K562 (cell line): ENCODE results near the gene HS3ST3B1. TPM values are rescaled to one million over a fixed set of nuclear protein-coding genes. Genes with fewer than 3 reads are reported as not detected.

Experiments used
- ATAC-seq: fragments of 200-7000 bp; cut with Tn5 transposase; 3 replicates; pipeline ENCODE4 v1.9.1; 2020; ENCODE audit warnings: moderate library complexity
- BruUV-seq: library from RNA; stranded (reverse); fragments of 400-500 nt; replicated peaks from 2 replicates; lab custom pipeline; 2021; lab: Mats Ljungman, UMichigan
- CTCF ChIA-PET: fragments of 300-600 bp; formaldehyde crosslinking; extraction: SDS; loops from one replicate; lab custom pipeline; 2021; ENCODE audit warnings: low intra/inter-chr PET ratio; lab: Yijun Ruan, JAX
- POLR2A ChIA-PET: fragments of 300-600, 350-650 bp; sonication (Branson Sonifier 250); formaldehyde crosslinking; extraction: SDS; loops from one replicate; lab custom pipeline; 2021; ENCODE audit warnings: antibody characterized with exemption, inconsistent platforms; lab: Yijun Ruan, JAX
- DNase-seq, 4 experiments: peaks; one replicate each; pipeline versions ENCODE4 v3.0.0 to v3.0.0-alpha.2; 2011 to 2018; ENCODE audit warnings: low spot score in 3 of 4, mixed read lengths in 3 of 4; ENCODE audit errors: extremely low read depth in 1 of 4
- FAIRE-seq: peaks from 2 replicates; lab custom pipeline; 2011; peaks lifted over from hg19 to GRCh38; lab: Jason Lieb, UNC
- H2AFZ ChIP-seq: 2 replicates; pipeline ENCODE4 v1.6.0; 2011; ENCODE audit warnings: low read depth, low read length, control low read depth, inconsistent platforms
- H3K27ac ChIP-seq: fragments of 200-600 bp; 3 replicates; pipeline ENCODE4 v1.8.0; 2011; ENCODE audit warnings: low read depth, mild to moderate bottlenecking, control low read depth, inconsistent platforms, low read length, moderate library complexity, mixed read lengths; ENCODE audit errors: extremely low read depth
- H3K27me3 ChIP-seq, 2 experiments: fragments of 300-600 bp in 1 of 2; 2 replicates in 1 of 2; 3 replicates in 1 of 2; pipeline versions ENCODE4 v1.6.0 to v1.8.0; 2011; ENCODE audit warnings: inconsistent platforms in 2 of 2, low read length in 2 of 2, mild to moderate bottlenecking in 1 of 2, mixed read lengths in 1 of 2, moderate library complexity in 1 of 2; ENCODE audit not compliant: control insufficient read depth in 2 of 2, insufficient read depth in 2 of 2
- H3K36me3 ChIP-seq: fragments of 300-600 bp; 3 replicates; pipeline ENCODE4 v1.8.0; 2011; ENCODE audit warnings: mild to moderate bottlenecking, low read length, inconsistent platforms; ENCODE audit not compliant: control insufficient read depth, insufficient read depth
- H3K4me1 ChIP-seq, 2 experiments: fragments of 200-600 bp in 1 of 2; replicated peaks in 1 of 2; 2 replicates in 1 of 2; 3 replicates in 1 of 2; pipeline versions ENCODE4 v1.5.1 to v1.8.0; 2011; ENCODE audit warnings: inconsistent platforms in 2 of 2, low read length in 2 of 2, mild to moderate bottlenecking in 1 of 2, mixed read lengths in 1 of 2, moderate library complexity in 1 of 2; ENCODE audit not compliant: control insufficient read depth in 2 of 2, insufficient read depth in 2 of 2
- H3K4me2 ChIP-seq: 2 replicates; pipeline ENCODE4 v1.6.1; 2011; ENCODE audit warnings: low read length, control low read depth, inconsistent platforms, mixed read lengths; ENCODE audit not compliant: insufficient read depth
- H3K4me3 ChIP-seq: fragments of 200-600 bp; sonication (generic), shearing (Covaris generic); 2 replicates; pipeline ENCODE4 v1.5.1; 2016; ENCODE audit warnings: control low read depth, inconsistent platforms
- H3K79me2 ChIP-seq: fragments of 200-600 bp; 3 replicates; pipeline ENCODE4 v1.8.0; 2011; ENCODE audit warnings: low read length, inconsistent platforms; ENCODE audit not compliant: control insufficient read depth, insufficient read depth
- H3K9ac ChIP-seq, 2 experiments: 2 replicates each; pipeline versions ENCODE4 v1.6.0 to v1.6.1; 2011; ENCODE audit warnings: low read depth in 2 of 2, low read length in 2 of 2, control low read depth in 1 of 2, inconsistent platforms in 1 of 2, mild to moderate bottlenecking in 1 of 2, mixed read lengths in 1 of 2; ENCODE audit not compliant: insufficient read depth in 1 of 2
- H3K9me1 ChIP-seq: one replicate; pipeline ENCODE4 v1.6.0; 2011; ENCODE audit warnings: inconsistent platforms, mild to moderate bottlenecking, low read length, moderate library complexity; ENCODE audit not compliant: control insufficient read depth, insufficient read depth
- H3K9me3 ChIP-seq: replicated peaks from 2 replicates; pipeline ENCODE4 v1.5.1; 2011; ENCODE audit warnings: low read depth, low read length, inconsistent platforms; ENCODE audit not compliant: control insufficient read depth, insufficient read depth
- H4K20me1 ChIP-seq: replicated peaks from 2 replicates; pipeline ENCODE4 v1.6.1; 2011; ENCODE audit warnings: low read length, inconsistent platforms, mixed read lengths; ENCODE audit not compliant: control insufficient read depth, insufficient read depth
- BACH1 ChIP-seq: fragments of 200-800 bp; sonication (Bioruptor generic); IDR thresholded peaks from 2 replicates; pipeline ENCODE4 v1.6.1; 2016; ENCODE audit warnings: missing genetic modification characterization, missing compliant biosample characterization
- HDAC1 ChIP-seq, 2 experiments: fragments of 450-650 bp; IDR thresholded peaks; 2 replicates each; pipeline ENCODE4 v1.6.1; 2016 to 2017; ENCODE audit warnings: inconsistent platforms in 1 of 2, mild to moderate bottlenecking in 1 of 2, moderate library complexity in 1 of 2
- HES1 ChIP-seq: fragments of 450-650 bp; IDR thresholded peaks from 2 replicates; pipeline ENCODE4 v1.6.1; 2016; ENCODE audit warnings: low read depth, mild to moderate bottlenecking, moderate library complexity
- KDM1A ChIP-seq, 2 experiments: fragments of 450-650 bp; IDR thresholded peaks; 2 replicates each; pipeline ENCODE4 v1.6.1; 2016; ENCODE audit warnings: mild to moderate bottlenecking in 2 of 2
- PCBP2 ChIP-seq: fragments of 200-400 bp; formaldehyde crosslinking; IDR thresholded peaks from 2 replicates; pipeline ENCODE4 v1.6.1; 2018; ENCODE audit warnings: low read length, low read depth, mild to moderate bottlenecking, moderate library complexity; ENCODE audit not compliant: poor library complexity, severe bottlenecking
- POLR2G ChIP-seq: fragments of 200-400 bp; formaldehyde crosslinking; IDR thresholded peaks from 2 replicates; pipeline ENCODE4 v1.6.1; 2017; ENCODE audit warnings: low read depth, mild to moderate bottlenecking, antibody characterized with exemption, low read length, moderate library complexity
- RB1 ChIP-seq: fragments of 450-650 bp; IDR thresholded peaks from 2 replicates; pipeline ENCODE4 v1.6.1; 2017; ENCODE audit warnings: low read depth, mild to moderate bottlenecking
- RBM17 ChIP-seq: fragments of 200-400 bp; formaldehyde crosslinking; IDR thresholded peaks from 2 replicates; pipeline ENCODE4 v1.6.1; 2017; ENCODE audit warnings: low read depth, mild to moderate bottlenecking, low read length, borderline replicate concordance
- ZZZ3 ChIP-seq: fragments of 450-650 bp; IDR thresholded peaks from 2 replicates; pipeline ENCODE4 v1.6.1; 2016; ENCODE audit warnings: antibody characterized with exemption, mild to moderate bottlenecking, moderate library complexity
- WGBS: fragments of 100-300 bp; shearing (Covaris generic); methylation state at CpG from one replicate; pipeline ENCODE4 v1.1.6; 2016; ENCODE audit warnings: low coverage, mixed read lengths; ENCODE audit not compliant: insufficient coverage; ENCODE audit errors: missing lambda C conversion rate; 5-methylcytosine and 5-hydroxymethylcytosine counted together
- in situ Hi-C: fragments of 300-500 bp; cut with MboI; formaldehyde crosslinking; loops from 4 replicates; pipeline ENCODE4 v1.15.0; 2018; ENCODE audit warnings: inconsistent platforms, mixed read lengths
- intact Hi-C: fragments of 100-400 bp; cut with micrococcal nuclease; formaldehyde crosslinking; loops from 2 replicates; pipeline ENCODE4 v1.14.2; 2022
- polyA plus RNA-seq, 8 experiments: library from polyadenylated mRNA; depleted of rRNA in 4 of 8; stranded (reverse) in 5 of 8; unstranded in 3 of 8; fragments of >200 nt; fragmentation: Nextera tagmentation in 2 of 8; fragmentation: Illumina TruSeq in 1 of 8; extraction: Ambion mirVana in 2 of 8; extraction: Trizol in 1 of 8; gene quantifications; 2 replicates each; pipeline versions ENCODE4 v1.2.1 to v1.2.3, GENCODE V29; 2011 to 2014; ENCODE audit warnings: inconsistent platforms in 1 of 8, missing spikeins in 1 of 8
- total RNA-seq, 7 experiments: library from RNA; depleted of rRNA in 6 of 7; stranded (reverse); fragments of >200 nt in 6 of 7; fragmentation: Illumina TruSeq in 2 of 7; extraction: Trizol in 2 of 7; gene quantifications; 2 replicates each; pipeline versions ENCODE4 v1.2.1 to v1.2.3, GENCODE V29; 2011 to 2021; ENCODE audit warnings: low replicate concordance in 1 of 7
- TF ChIP-seq, protein P1 (sequence below): fragments of 450-650 bp; conservative IDR thresholded peaks from 2 replicates; pipeline ENCODE4 v1.6.1; 2016; ENCODE audit warnings: missing genetic modification characterization, low read depth, mild to moderate bottlenecking, missing compliant biosample characterization, moderate library complexity

The HS3ST3B1 gene
- total and polyA plus RNA-seq, 9 of the 15 experiments (the other 6 are each of a cell fraction or from before 2014, with no cell fraction given) = 1.9 to 12.9 (median 3.7) TPM

- H3K79me2 ChIP-seq = no peaks in the 10 kb centered on the region
- FAIRE-seq = no peak
- H3K9me1 ChIP-seq = no peaks in the 10 kb centered on the region
- H2AFZ ChIP-seq = no peak overlapping the region
- no peak for DNase-seq
- ChIA-PET POLR2A (interaction anchor here (0.9 kb wide), 1 partner anchor 50 kb away, joined by 3 read pairs; the partner anchor contains the start of gene HS3ST3B1), CTCF (no interaction called here)
- H4K20me1 ChIP-seq = no peaks in the 10 kb centered on the region
- H3K4me3 ChIP-seq = no peak overlapping the region
- in situ Hi-C loops = no loop called here
- no peak overlapping the region for H3K9ac ChIP-seq
- no peak for ATAC-seq
- no peak overlapping the region for H3K27ac ChIP-seq
- TF ChIP-seq BACH1 (tag) = no peak
- no peak for TF ChIP-seq PCBP2
- no peak for TF ChIP-seq HES1
- no peak for TF ChIP-seq POLR2G
- TF ChIP-seq KDM1A (IDR thresholded peaks at IDR 0.05) = no peak
- no peak for TF ChIP-seq ZZZ3
- TF ChIP-seq, protein P1, sequence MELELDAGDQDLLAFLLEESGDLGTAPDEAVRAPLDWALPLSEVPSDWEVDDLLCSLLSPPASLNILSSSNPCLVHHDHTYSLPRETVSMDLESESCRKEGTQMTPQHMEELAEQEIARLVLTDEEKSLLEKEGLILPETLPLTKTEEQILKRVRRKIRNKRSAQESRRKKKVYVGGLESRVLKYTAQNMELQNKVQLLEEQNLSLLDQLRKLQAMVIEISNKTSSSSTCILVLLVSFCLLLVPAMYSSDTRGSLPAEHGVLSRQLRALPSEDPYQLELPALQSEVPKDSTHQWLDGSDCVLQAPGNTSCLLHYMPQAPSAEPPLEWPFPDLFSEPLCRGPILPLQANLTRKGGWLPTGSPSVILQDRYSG (tag) = no peak
- TF ChIP-seq RB1 = no peak
- TF ChIP-seq RBM17 = no peak
- no peak for TF ChIP-seq HDAC1 (IDR thresholded peaks at IDR 0.05)
- peaks cover 6% of the 10 kb centered on the region; the same call in 1 of the 3 replicates for H3K36me3 ChIP-seq
- H3K9me3 ChIP-seq = no peaks in the 10 kb centered on the region
- H3K27me3 ChIP-seq = no peaks in the 10 kb centered on the region
- no peak overlapping the region for H3K4me2 ChIP-seq
- no peaks in the 10 kb centered on the region for H3K4me1 ChIP-seq
- WGBS = 78% methylated on average over 3 of the region's 3 CpGs
- no TSS peak for BruUV-seq
- intact Hi-C loops = no loop called here
These were observed 50.6 kb downstream of the HS3ST3B1 start for GRCh38 chr17:14351493-14351892.
